Fibroblast of villous mesenchyme (primary cell): ENCODE results near the gene SLC39A11. TPM values are rescaled to one million over a fixed set of nuclear protein-coding genes. Genes with fewer than 3 reads are reported as not detected.

ENCODE experiments used
- DNase-seq: peaks from one replicate; pipeline ENCODE4 v3.0.0-alpha.2; 2010; ENCODE audit warnings: low read depth
- H3K4me3 ChIP-seq: 2 replicates; pipeline ENCODE4 v1.5.1; 2011; ENCODE audit warnings: low read depth, mild to moderate bottlenecking, low read length
- CTCF ChIP-seq: IDR thresholded peaks from 2 replicates; pipeline ENCODE4 v1.5.1; 2012; ENCODE audit warnings: low read depth, mild to moderate bottlenecking, low read length; ENCODE audit not compliant: insufficient read depth
- total RNA-seq: library from RNA; depleted of rRNA; stranded (reverse); fragments of >200 nt; gene quantifications from 2 replicates; pipeline ENCODE4 v1.2.3, GENCODE V29; 2012

The SLC39A11 gene
- total RNA-seq, 1 donor, result 16.0 TPM

GRCh38 chr17:72615627-72615991 is 476.9 kb downstream of the SLC39A11 start:
- H3K4me3 ChIP-seq, result no peak overlapping the region
- no peak for TF ChIP-seq CTCF
- no peak for DNase-seq

GRCh38 chr17:72614871-72615626 is 477.4 kb downstream of the SLC39A11 start:
- DNase-seq, result no peak
- no peak overlapping the region for H3K4me3 ChIP-seq

GRCh38 chr17:72614476-72614870 is 478.0 kb downstream of the SLC39A11 start:
- no peak overlapping the region for H3K4me3 ChIP-seq
- TF ChIP-seq CTCF, result no peak
- DNase-seq, result no peak

More at GRCh38 chr17:72614871-72615626, 477.4 kb downstream of the SLC39A11 start:
- TF ChIP-seq CTCF, result no peak

GRCh38 chr17:72613806-72614292 is 478.6 kb downstream of the SLC39A11 start:
- TF ChIP-seq CTCF, result no peak
- no peak for DNase-seq
- H3K4me3 ChIP-seq, result no peak overlapping the region

GRCh38 chr17:72613396-72613795 is 479.1 kb downstream of the SLC39A11 start:
- H3K4me3 ChIP-seq, result no peak overlapping the region
- TF ChIP-seq CTCF, result no peak
- no peak for DNase-seq

- no peak for DNase-seq
- TF ChIP-seq CTCF, result no peak
- H3K4me3 ChIP-seq, result no peak overlapping the region
These were observed 481.3 kb downstream of the SLC39A11 start for GRCh38 chr17:72611172-72611571.

GRCh38 chr17:72609501-72609900 is 483.0 kb downstream of the SLC39A11 start:
- H3K4me3 ChIP-seq, result no peak overlapping the region
- DNase-seq, result no peak
- no peak for TF ChIP-seq CTCF
